GM23338 (cell line): Measurements from ENCODE around the gene GALNT14. TPM values are rescaled to one million over a fixed set of nuclear protein-coding genes. Genes with fewer than 3 reads are reported as not detected.

Source experiments
- ATAC-seq: fragments of 200-7000 bp; cut with Tn5 transposase; 3 replicates; pipeline ENCODE4 v1.9.1; 2020
- DNase-seq: peaks from one replicate; pipeline ENCODE4 v3.0.0-alpha.2; 2015; ENCODE audit warnings: low spot score
- H2AFZ ChIP-seq: fragments of 200-600 bp; sonication (generic); 2 replicates; pipeline ENCODE4 v1.8.0; 2016; ENCODE audit warnings: antibody characterized with exemption, mild to moderate bottlenecking, moderate library complexity
- H3F3A ChIP-seq: fragments of 200-600 bp; sonication (generic); replicated peaks from 2 replicates; pipeline ENCODE4 v1.8.0; 2017; ENCODE audit warnings: antibody characterized with exemption, mixed run types, low read depth
- H3K27ac ChIP-seq: fragments of 200-600 bp; sonication (generic); 2 replicates; pipeline ENCODE4 v1.6.1; 2016; ENCODE audit warnings: low read depth
- H3K27me3 ChIP-seq: fragments of 200-600 bp; sonication (generic); 2 replicates; pipeline ENCODE4 v1.8.0; 2016; ENCODE audit warnings: mild to moderate bottlenecking, mixed run types, moderate library complexity; ENCODE audit not compliant: insufficient read depth
- H3K36me3 ChIP-seq: fragments of 200-600 bp; sonication (generic); 2 replicates; pipeline ENCODE4 v1.8.0; 2016; ENCODE audit warnings: mild to moderate bottlenecking; ENCODE audit not compliant: insufficient read depth
- H3K4me1 ChIP-seq: fragments of 200-600 bp; sonication (generic); 2 replicates; pipeline ENCODE4 v1.8.0; 2016; ENCODE audit warnings: mild to moderate bottlenecking, moderate library complexity; ENCODE audit not compliant: insufficient read depth
- H3K4me2 ChIP-seq: fragments of 200-600 bp; sonication (generic); 2 replicates; pipeline ENCODE4 v1.7.1; 2017; ENCODE audit warnings: mixed run types
- H3K4me3 ChIP-seq: fragments of 200-600 bp; sonication (generic); 2 replicates; pipeline ENCODE4 v1.6.1; 2016; ENCODE audit warnings: mixed run types
- H3K79me2 ChIP-seq: fragments of 200-600 bp; sonication (generic); replicated peaks from 2 replicates; pipeline ENCODE4 v1.8.0; 2017; ENCODE audit warnings: mild to moderate bottlenecking; ENCODE audit not compliant: insufficient read depth
- H3K9me2 ChIP-seq: fragments of 200-600 bp; sonication (generic); 2 replicates; pipeline ENCODE4 v1.8.0; 2017; ENCODE audit not compliant: insufficient read depth
- H4K20me1 ChIP-seq: fragments of 200-600 bp; sonication (generic); replicated peaks from 2 replicates; pipeline ENCODE4 v1.8.0; 2017; ENCODE audit warnings: mild to moderate bottlenecking; ENCODE audit not compliant: insufficient read depth
- H3K27ac Mint-ChIP-seq: 2 replicates; pipeline ENCODE4 v1.8.0; 2020; ENCODE audit warnings: inconsistent platforms, mild to moderate bottlenecking, moderate library complexity, mixed read lengths
- H3K27me3 Mint-ChIP-seq: 3 replicates; pipeline ENCODE4 v1.8.0; 2022; ENCODE audit warnings: low read depth, mild to moderate bottlenecking, moderate library complexity, mixed read lengths, inconsistent platforms; ENCODE audit not compliant: insufficient read depth, poor library complexity
- H3K36me3 Mint-ChIP-seq: 3 replicates; pipeline ENCODE4 v1.8.0; 2021; ENCODE audit warnings: low read depth, mild to moderate bottlenecking, inconsistent platforms, moderate library complexity, mixed read lengths
- H3K4me1 Mint-ChIP-seq: 3 replicates; pipeline ENCODE4 v1.8.0; 2020; ENCODE audit warnings: mild to moderate bottlenecking, inconsistent platforms, mixed read lengths
- H3K4me3 Mint-ChIP-seq: 3 replicates; pipeline ENCODE4 v1.8.0; 2021; ENCODE audit warnings: moderate library complexity, mild to moderate bottlenecking, inconsistent platforms, mixed read lengths
- H3K9me3 Mint-ChIP-seq: 3 replicates; pipeline ENCODE4 v1.8.0; 2020; ENCODE audit warnings: moderate library complexity, mild to moderate bottlenecking, inconsistent platforms, mixed read lengths
- CREB1 ChIP-seq: fragments of 250-450 bp; sonication (Bioruptor Pico); IDR thresholded peaks from 2 replicates; pipeline ENCODE4 v1.5.0; 2020; ENCODE audit warnings: low read depth, mild to moderate bottlenecking, moderate library complexity
- ETS1 ChIP-seq: IDR thresholded peaks from 2 replicates; pipeline ENCODE4 v1.6.1; 2016; ENCODE audit warnings: antibody characterized with exemption
- EZH2 ChIP-seq: fragments of 200-600 bp; sonication (generic); IDR thresholded peaks from one replicate; pipeline ENCODE4 v1.8.0; 2017; ENCODE audit warnings: antibody characterized with exemption, mild to moderate bottlenecking, low read depth; ENCODE audit not compliant: unreplicated experiment
- EZH2phosphoT487 ChIP-seq: fragments of 200-600 bp; sonication (generic); IDR thresholded peaks from one replicate; pipeline ENCODE4 v1.8.1; 2018; ENCODE audit warnings: antibody characterized with exemption; ENCODE audit not compliant: unreplicated experiment
- NANOG ChIP-seq: IDR thresholded peaks from 2 replicates; pipeline ENCODE4 v1.6.1; 2016; ENCODE audit warnings: antibody characterized with exemption, borderline replicate concordance
- POLR2AphosphoS5 ChIP-seq: IDR thresholded peaks from 2 replicates; pipeline ENCODE4 v1.6.1; 2016; ENCODE audit warnings: antibody characterized with exemption, low read depth
- REST ChIP-seq: IDR thresholded peaks from one replicate; pipeline ENCODE4 v1.6.1; 2018; ENCODE audit warnings: antibody characterized with exemption; ENCODE audit not compliant: unreplicated experiment
- ZNF331 ChIP-seq: fragments of 250-450 bp; sonication (Bioruptor Pico); IDR thresholded peaks from 2 replicates; pipeline ENCODE4 v1.5.0; 2020; ENCODE audit warnings: low read depth, mild to moderate bottlenecking, moderate library complexity
- ZNF462 ChIP-seq: fragments of 250-450 bp; sonication (Bioruptor Pico); IDR thresholded peaks from 2 replicates; pipeline ENCODE4 v1.5.0; 2020; ENCODE audit warnings: mild to moderate bottlenecking, moderate library complexity
- polyA plus RNA-seq: library from polyadenylated mRNA; unstranded; fragments of >200 nt; fragmentation: Nextera tagmentation; extraction: Ambion mirVana; gene quantifications from 2 replicates; pipeline ENCODE4 v1.2.1, GENCODE V29; 2016
- total RNA-seq: library from RNA; depleted of rRNA; stranded (reverse); fragments of >200 nt; shearing (Covaris generic); gene quantifications from 2 replicates; pipeline ENCODE4 v1.2.3, GENCODE V29; 2014

Gene GALNT14
- total and polyA plus RNA-seq, 2 experiments from 2014 or later = 5.4 to 7.7 TPM

GRCh38 chr2:31011587-31011986, 126.7 kb downstream of the GALNT14 start:
- peaks cover 7% of the 10 kb centered on the region for H3K27me3 Mint-ChIP-seq
- peaks cover 19% of the 10 kb centered on the region for H3K4me1 Mint-ChIP-seq
- H3F3A ChIP-seq = no peaks in the 10 kb centered on the region

More at GRCh38 chr2:31011587-31011986, 126.7 kb downstream of the GALNT14 start:
- Mint-ChIP-seq H3K9me3 (peaks cover 3% of the 10 kb centered on the region; the same call in 1 of the 3 replicates), H3K36me3 (no peaks in the 10 kb centered on the region), H3K27ac (no peak overlapping the region), H3K4me3 (no peak overlapping the region)
- Histone ChIP-seq H3K27ac (no peak overlapping the region), H3K4me1 (no peaks in the 10 kb centered on the region), H3K79me2 (no peaks in the 10 kb centered on the region), H3K9me2 (0 out of 2 replicates have a peak, but pooled peaks cover 9% of the 10 kb centered on the region), H2AFZ (no peak overlapping the region), H3K4me3 (no peak overlapping the region), H3K36me3 (no peaks in the 10 kb centered on the region), H3K27me3 (no peaks in the 10 kb centered on the region), H4K20me1 (no peaks in the 10 kb centered on the region), H3K4me2 (no peak overlapping the region)
- no peak for DNase-seq
- no peak for TF ChIP-seq POLR2AphosphoS5
- TF ChIP-seq ZNF331 (CRISPR knock-in tag) = no peak
- TF ChIP-seq ZNF462 (CRISPR knock-in tag) = no peak
- TF ChIP-seq EZH2 = no peak
- TF ChIP-seq CREB1 = no peak
- TF ChIP-seq ETS1 = no peak
- no peak for TF ChIP-seq NANOG
- TF ChIP-seq EZH2phosphoT487 = no peak
- no peak for TF ChIP-seq REST
- no peak for ATAC-seq
